ENCODE results near the gene PDCD1. TPM values are rescaled to one million over a fixed set of nuclear protein-coding genes. Genes with fewer than 3 reads are reported as not detected.

The PDCD1 gene
- total and polyA plus RNA-seq, 2 of the 13 experiments (the other 11 are each of a cell fraction or from before 2014, with no cell fraction given), result 0.04 TPM; not detected in 1

DNA sequence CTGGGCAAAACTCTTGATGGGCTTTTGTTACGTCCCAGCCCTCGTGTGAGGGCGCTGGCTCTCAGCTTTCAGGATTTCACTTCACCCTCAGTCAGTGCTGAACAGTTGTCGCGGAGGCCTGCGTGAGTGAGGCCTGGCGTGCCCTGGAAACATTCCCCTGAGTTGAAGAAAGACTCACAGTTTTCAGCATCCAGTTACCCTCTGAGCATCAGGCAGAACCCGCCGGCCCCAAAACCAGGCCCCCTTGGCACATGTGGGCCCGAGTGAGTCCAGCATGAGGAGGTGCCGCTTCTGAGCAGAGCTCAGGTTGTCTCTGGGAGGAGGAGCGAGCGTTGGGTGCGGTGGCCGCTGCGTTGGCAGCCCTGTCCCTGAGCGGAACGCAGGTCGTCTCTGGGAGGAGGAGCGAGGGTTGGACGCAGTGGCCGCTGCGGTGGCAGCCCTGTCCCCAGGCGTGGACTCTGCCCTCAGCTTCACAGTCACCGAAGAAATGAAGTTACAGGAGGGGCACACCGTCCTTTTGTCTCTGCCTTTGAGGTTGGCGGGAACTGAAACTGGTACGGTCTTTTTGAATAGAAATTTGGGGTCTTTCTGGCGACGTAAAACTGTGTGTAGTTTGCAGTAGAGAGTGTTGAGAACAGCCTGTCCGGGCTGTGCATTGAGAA, 49.8 kb downstream of the PDCD1 start, which contains the start of gene NEU4 (continued):
- TF ChIP-seq CHD2 (IDR thresholded peaks at IDR 0.05; ENCODE audit: low read depth, low read length) (no peak), ZNF740 (CRISPR knock-in tag; IDR thresholded peaks at IDR 0.05) (peak; percentile 80), SKI (IDR thresholded peaks at IDR 0.05; ENCODE audit: partially characterized antibody) (peak; percentile 54), PPARG (CRISPR knock-in tag; conservative IDR thresholded peaks at IDR 0.05) (no peak), NR1H2 (CRISPR knock-in tag; IDR thresholded peaks at IDR 0.05; ENCODE audit: borderline replicate concordance, low read depth) (peak; percentile 71; the same call in 1 of the 2 replicates), LCORL (IDR thresholded peaks at IDR 0.05) (no peak), LCORL (CRISPR knock-in tag; IDR thresholded peaks at IDR 0.05) (peak; percentile 98), PHF21A (CRISPR knock-in tag; IDR thresholded peaks at IDR 0.05) (peak; percentile 89), NR3C1 (CRISPR knock-in tag; IDR thresholded peaks at IDR 0.05) (peak; percentile 69; the same call in 1 of the 2 replicates), NFKB2 (CRISPR knock-in tag; IDR thresholded peaks at IDR 0.05; ENCODE audit: borderline replicate concordance) (peak; percentile 94; the same call in 1 of the 2 replicates), ZGPAT (CRISPR knock-in tag; IDR thresholded peaks at IDR 0.05) (peak; percentile 92), MBNL3 (CRISPR knock-in tag; conservative IDR thresholded peaks at IDR 0.05) (no peak), ASH2L (IDR thresholded peaks at IDR 0.05; ENCODE audit: insufficient read length, low read depth, low read length) (peak; percentile 96), ZNF232 (CRISPR knock-in tag; IDR thresholded peaks at IDR 0.05; ENCODE audit: borderline replicate concordance) (peak; percentile 93), RORA (CRISPR knock-in tag; IDR thresholded peaks at IDR 0.05) (no peak), SALL2 (CRISPR knock-in tag; IDR thresholded peaks at IDR 0.05) (peak; percentile 88), ZNF792 (CRISPR knock-in tag; IDR thresholded peaks at IDR 0.05) (peak; percentile 88), POLR2A (IDR thresholded peaks at IDR 0.05; ENCODE audit: insufficient read depth in 1 of 2, low read depth in 2 of 2, low read length in 2 of 2) (peak in 1 of 2 experiments; percentile 94; a peak in 2 of 4 replicates), FOXA1 (IDR thresholded peaks at IDR 0.05) (no peak), FOXA1 (CRISPR knock-in tag; IDR thresholded peaks at IDR 0.05) (peak; percentile 28; the same call in 1 of the 2 replicates), ARID3A (IDR thresholded peaks at IDR 0.05; ENCODE audit: low read depth, low read length) (no peak), TGIF2 (CRISPR knock-in tag; IDR thresholded peaks at IDR 0.05) (peak; percentile 53; the same call in 1 of the 2 replicates), ZFP91 (CRISPR knock-in tag; IDR thresholded peaks at IDR 0.05; ENCODE audit: borderline replicate concordance) (peak; percentile 93), ZNF850 (CRISPR knock-in tag; conservative IDR thresholded peaks at IDR 0.05) (no peak), ATF7 (IDR thresholded peaks at IDR 0.05) (no peak), ATF7 (CRISPR knock-in tag; IDR thresholded peaks at IDR 0.05) (peak; percentile 34; the same call in 1 of the 2 replicates)
- TF ChIP-seq, protein P1, sequence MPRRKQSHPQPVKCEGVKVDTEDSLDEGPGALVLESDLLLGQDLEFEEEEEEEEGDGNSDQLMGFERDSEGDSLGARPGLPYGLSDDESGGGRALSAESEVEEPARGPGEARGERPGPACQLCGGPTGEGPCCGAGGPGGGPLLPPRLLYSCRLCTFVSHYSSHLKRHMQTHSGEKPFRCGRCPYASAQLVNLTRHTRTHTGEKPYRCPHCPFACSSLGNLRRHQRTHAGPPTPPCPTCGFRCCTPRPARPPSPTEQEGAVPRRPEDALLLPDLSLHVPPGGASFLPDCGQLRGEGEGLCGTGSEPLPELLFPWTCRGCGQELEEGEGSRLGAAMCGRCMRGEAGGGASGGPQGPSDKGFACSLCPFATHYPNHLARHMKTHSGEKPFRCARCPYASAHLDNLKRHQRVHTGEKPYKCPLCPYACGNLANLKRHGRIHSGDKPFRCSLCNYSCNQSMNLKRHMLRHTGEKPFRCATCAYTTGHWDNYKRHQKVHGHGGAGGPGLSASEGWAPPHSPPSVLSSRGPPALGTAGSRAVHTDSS (CRISPR knock-in tag; conservative IDR thresholded peaks at IDR 0.05), result no peak
